ENCODE results near the gene PRTFDC1.
"Not testable (repeated sequence)": the region's sequence is repeated elsewhere in the genome, so short reads cannot be mapped to it uniquely, and the experiment has no call there.

The PRTFDC1 gene

GRCh38 chr10:24840784-24841183 is 111.6 kb downstream of the PRTFDC1 start:
- no peak overlapping the region for H3K27ac ChIP-seq (ENCODE audit: low read depth, low read length)
- H3K9me2 ChIP-seq (replicated peaks; ENCODE audit: insufficient read depth, low read length) = no peaks in the 10 kb centered on the region
- no peaks in the 10 kb centered on the region for H3K79me2 ChIP-seq (ENCODE audit: insufficient read depth, low read length)
- no peak overlapping the region for H2AFZ ChIP-seq (ENCODE audit: low read depth, low read length, severe bottlenecking)
- no peak overlapping the region for H3K9ac ChIP-seq (ENCODE audit: low read length)
- H3K27me3 ChIP-seq (ENCODE audit: low read length) = no peaks in the 10 kb centered on the region
- no peaks in the 10 kb centered on the region for H3K9me3 ChIP-seq (ENCODE audit: insufficient read depth, low read length)
- no peaks in the 10 kb centered on the region for H4K20me1 ChIP-seq (ENCODE audit: low read depth, low read length)
- H3K36me3 ChIP-seq (ENCODE audit: low read length) = no peaks in the 10 kb centered on the region
- H3F3A ChIP-seq (ENCODE audit: insufficient read depth) = no peaks in the 10 kb centered on the region
- H3K4me3 ChIP-seq (ENCODE audit: insufficient read depth, low read length, poor library complexity, severe bottlenecking) = no peak overlapping the region
- TF ChIP-seq, protein P1, sequence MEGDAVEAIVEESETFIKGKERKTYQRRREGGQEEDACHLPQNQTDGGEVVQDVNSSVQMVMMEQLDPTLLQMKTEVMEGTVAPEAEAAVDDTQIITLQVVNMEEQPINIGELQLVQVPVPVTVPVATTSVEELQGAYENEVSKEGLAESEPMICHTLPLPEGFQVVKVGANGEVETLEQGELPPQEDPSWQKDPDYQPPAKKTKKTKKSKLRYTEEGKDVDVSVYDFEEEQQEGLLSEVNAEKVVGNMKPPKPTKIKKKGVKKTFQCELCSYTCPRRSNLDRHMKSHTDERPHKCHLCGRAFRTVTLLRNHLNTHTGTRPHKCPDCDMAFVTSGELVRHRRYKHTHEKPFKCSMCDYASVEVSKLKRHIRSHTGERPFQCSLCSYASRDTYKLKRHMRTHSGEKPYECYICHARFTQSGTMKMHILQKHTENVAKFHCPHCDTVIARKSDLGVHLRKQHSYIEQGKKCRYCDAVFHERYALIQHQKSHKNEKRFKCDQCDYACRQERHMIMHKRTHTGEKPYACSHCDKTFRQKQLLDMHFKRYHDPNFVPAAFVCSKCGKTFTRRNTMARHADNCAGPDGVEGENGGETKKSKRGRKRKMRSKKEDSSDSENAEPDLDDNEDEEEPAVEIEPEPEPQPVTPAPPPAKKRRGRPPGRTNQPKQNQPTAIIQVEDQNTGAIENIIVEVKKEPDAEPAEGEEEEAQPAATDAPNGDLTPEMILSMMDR (IDR thresholded peaks at IDR 0.05; ENCODE audit: insufficient read depth, low read length, poor library complexity, severe bottlenecking) = no peak
- no peak for TF ChIP-seq EZH2phosphoT487 (conservative IDR thresholded peaks at IDR 0.05; ENCODE audit: low read length)
- H3K4me2 ChIP-seq (ENCODE audit: low read depth, low read length, poor library complexity, severe bottlenecking) = no peak overlapping the region

- H3F3A ChIP-seq (ENCODE audit: insufficient read depth); H3K27me3 ChIP-seq (ENCODE audit: low read length); H2AFZ ChIP-seq (ENCODE audit: low read depth, low read length, severe bottlenecking); H3K4me3 ChIP-seq (ENCODE audit: insufficient read depth, low read length, poor library complexity, severe bottlenecking); H3K36me3 ChIP-seq (ENCODE audit: low read length); H3K9me2 ChIP-seq (replicated peaks; ENCODE audit: insufficient read depth, low read length); H4K20me1 ChIP-seq (ENCODE audit: low read depth, low read length); H3K27ac ChIP-seq (ENCODE audit: low read depth, low read length); H3K79me2 ChIP-seq (ENCODE audit: insufficient read depth, low read length); H3K4me2 ChIP-seq (ENCODE audit: low read depth, low read length, poor library complexity, severe bottlenecking); H3K9me3 ChIP-seq (ENCODE audit: insufficient read depth, low read length); H3K9ac ChIP-seq (ENCODE audit: low read length): not testable (repeated sequence)
Measured at GRCh38 chr10:24837781-24838180, 114.6 kb downstream of the PRTFDC1 start.

DNA sequence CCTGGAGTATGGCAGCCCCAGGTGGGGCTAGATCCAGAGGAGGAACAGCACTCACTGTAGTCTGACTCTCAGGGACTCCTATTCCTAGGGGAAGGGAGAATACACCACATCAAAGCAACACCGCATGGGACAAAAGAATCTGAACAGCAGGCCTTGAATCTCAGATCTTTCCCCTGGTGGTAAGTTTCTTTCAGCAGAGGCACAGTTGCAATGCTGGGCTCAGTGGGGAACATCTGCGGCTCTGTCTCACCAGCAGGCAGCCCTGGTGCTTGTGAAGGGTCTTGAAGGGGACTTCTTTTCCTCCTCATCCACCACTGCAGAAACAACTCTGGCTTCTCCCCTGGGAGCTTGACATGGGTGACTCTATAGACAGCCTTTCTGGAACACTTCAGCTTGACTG is 117.5 kb downstream of the PRTFDC1 start:
- no peaks in the 10 kb centered on the region for H3K79me2 ChIP-seq (ENCODE audit: insufficient read depth, low read length)
- H3K27me3 ChIP-seq (ENCODE audit: low read length) = no peaks in the 10 kb centered on the region
- no peaks in the 10 kb centered on the region for H3K36me3 ChIP-seq (ENCODE audit: low read length)
- no peaks in the 10 kb centered on the region for H3F3A ChIP-seq (ENCODE audit: insufficient read depth)
- no peak overlapping the region for H3K9ac ChIP-seq (ENCODE audit: low read length)
- no peaks in the 10 kb centered on the region for H3K9me2 ChIP-seq (replicated peaks; ENCODE audit: insufficient read depth, low read length)
- no peaks in the 10 kb centered on the region for H4K20me1 ChIP-seq (ENCODE audit: low read depth, low read length)
- TF ChIP-seq, protein P1 (IDR thresholded peaks at IDR 0.05; ENCODE audit: insufficient read depth, low read length, poor library complexity, severe bottlenecking) = no peak
- no peak for TF ChIP-seq EZH2phosphoT487 (conservative IDR thresholded peaks at IDR 0.05; ENCODE audit: low read length)
- no peak overlapping the region for H2AFZ ChIP-seq (ENCODE audit: low read depth, low read length, severe bottlenecking)
- H3K4me2 ChIP-seq (ENCODE audit: low read depth, low read length, poor library complexity, severe bottlenecking) = no peak overlapping the region
- no peaks in the 10 kb centered on the region for H3K9me3 ChIP-seq (ENCODE audit: insufficient read depth, low read length)
- H3K27ac ChIP-seq (ENCODE audit: low read depth, low read length) = no peak overlapping the region
- no peak overlapping the region for H3K4me3 ChIP-seq (ENCODE audit: insufficient read depth, low read length, poor library complexity, severe bottlenecking)

DNA sequence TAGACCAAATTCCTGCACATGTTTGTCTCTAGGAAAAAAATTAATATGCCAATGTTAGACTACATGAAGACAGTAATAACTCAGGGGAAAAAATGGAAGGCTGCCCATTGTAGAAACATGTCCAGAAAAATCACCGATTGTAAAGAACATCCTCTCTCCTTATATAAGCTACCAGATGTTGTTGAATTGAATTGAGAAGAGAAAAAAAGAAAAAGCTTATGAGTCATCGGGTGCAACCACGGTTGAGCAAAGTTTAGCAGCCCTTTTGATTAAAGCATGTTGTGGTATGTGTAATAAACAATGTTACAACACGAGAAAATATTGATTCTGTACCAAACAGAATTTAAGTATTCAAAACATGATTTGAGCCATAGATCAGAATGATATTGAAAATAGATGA is 126.4 kb downstream of the PRTFDC1 start:
- no peaks in the 10 kb centered on the region for H3K9me2 ChIP-seq (replicated peaks; ENCODE audit: insufficient read depth, low read length)
- no peaks in the 10 kb centered on the region for H3K27me3 ChIP-seq (ENCODE audit: low read length)
- TF ChIP-seq EZH2phosphoT487 (conservative IDR thresholded peaks at IDR 0.05; ENCODE audit: low read length) = no peak
- no peaks in the 10 kb centered on the region for H3K9me3 ChIP-seq (ENCODE audit: insufficient read depth, low read length)
- no peak overlapping the region for H3K4me2 ChIP-seq (ENCODE audit: low read depth, low read length, poor library complexity, severe bottlenecking)
- no peak overlapping the region for H3K4me3 ChIP-seq (ENCODE audit: insufficient read depth, low read length, poor library complexity, severe bottlenecking)
- no peaks in the 10 kb centered on the region for H4K20me1 ChIP-seq (ENCODE audit: low read depth, low read length)
- no peaks in the 10 kb centered on the region for H3K36me3 ChIP-seq (ENCODE audit: low read length)
- no peak overlapping the region for H2AFZ ChIP-seq (ENCODE audit: low read depth, low read length, severe bottlenecking)
- no peaks in the 10 kb centered on the region for H3K79me2 ChIP-seq (ENCODE audit: insufficient read depth, low read length)
- no peaks in the 10 kb centered on the region for H3F3A ChIP-seq (ENCODE audit: insufficient read depth)
- H3K9ac ChIP-seq (ENCODE audit: low read length) = no peak overlapping the region
- H3K27ac ChIP-seq (ENCODE audit: low read depth, low read length) = no peak overlapping the region
